Right renal cortex interstitium (tissue), 3 donors: Measurements from ENCODE around the gene LIPJ. TPM values are rescaled to one million over a fixed set of nuclear protein-coding genes. Genes with fewer than 3 reads are reported as not detected.

Source experiments
- DNase-seq, 3 donors: peaks; one replicate each; pipeline ENCODE4 v3.0.0-alpha.2; 2013; ENCODE audit warnings: low read depth in 3 of 3, low spot score in 2 of 3
- polyA plus RNA-seq, 3 donors: library from polyadenylated mRNA; unstranded; fragments of 120-200 nt; gene quantifications; one replicate each; pipeline ENCODE4 v1.2.1, GENCODE V29; 2013; ENCODE audit not compliant: insufficient read length in 3 of 3

LIPJ gene
- polyA plus RNA-seq, 3 donors: 0.10 to 0.53 (median 0.10) TPM

DNA sequence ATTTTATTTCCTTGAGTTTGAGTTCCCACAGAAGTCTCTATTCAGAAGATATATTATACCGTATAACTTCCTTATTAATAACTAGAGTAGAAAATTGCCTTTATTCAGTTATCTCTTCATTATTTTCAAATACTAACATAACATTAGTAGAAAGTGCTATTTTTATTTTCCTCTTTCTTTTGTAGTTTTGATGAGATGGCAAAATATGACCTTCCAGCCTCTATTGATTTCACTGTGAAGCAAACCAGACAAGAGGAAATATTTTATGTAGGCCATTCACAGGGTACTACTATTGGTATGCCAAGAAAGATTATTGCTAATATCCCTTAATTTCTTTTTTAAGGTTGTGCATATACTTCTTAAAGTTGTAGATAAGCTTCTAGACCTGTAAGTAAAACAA lies 7.9 kb downstream of the LIPJ start:
- DNase-seq: no peak

DNA sequence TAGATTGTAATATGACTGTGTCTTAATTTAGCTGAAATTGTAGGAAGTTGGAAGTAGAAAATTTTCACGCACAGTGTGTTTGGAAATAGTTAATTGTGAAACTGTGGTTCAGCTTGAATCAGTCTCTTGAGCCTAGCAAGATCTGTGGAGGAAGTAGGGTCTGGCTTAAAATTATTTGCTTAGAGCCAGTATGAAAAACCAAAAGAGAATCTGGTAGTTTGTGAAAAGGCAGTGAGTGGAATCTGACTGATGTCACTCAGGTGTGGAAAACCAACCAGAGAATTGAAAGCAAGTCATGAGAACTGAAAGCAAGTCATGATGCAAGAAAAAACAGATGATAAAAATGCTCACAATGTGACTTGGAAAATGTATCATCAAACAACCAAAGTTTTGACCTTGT lies 11.5 kb downstream of the LIPJ start:
- DNase-seq: no peak

DNA sequence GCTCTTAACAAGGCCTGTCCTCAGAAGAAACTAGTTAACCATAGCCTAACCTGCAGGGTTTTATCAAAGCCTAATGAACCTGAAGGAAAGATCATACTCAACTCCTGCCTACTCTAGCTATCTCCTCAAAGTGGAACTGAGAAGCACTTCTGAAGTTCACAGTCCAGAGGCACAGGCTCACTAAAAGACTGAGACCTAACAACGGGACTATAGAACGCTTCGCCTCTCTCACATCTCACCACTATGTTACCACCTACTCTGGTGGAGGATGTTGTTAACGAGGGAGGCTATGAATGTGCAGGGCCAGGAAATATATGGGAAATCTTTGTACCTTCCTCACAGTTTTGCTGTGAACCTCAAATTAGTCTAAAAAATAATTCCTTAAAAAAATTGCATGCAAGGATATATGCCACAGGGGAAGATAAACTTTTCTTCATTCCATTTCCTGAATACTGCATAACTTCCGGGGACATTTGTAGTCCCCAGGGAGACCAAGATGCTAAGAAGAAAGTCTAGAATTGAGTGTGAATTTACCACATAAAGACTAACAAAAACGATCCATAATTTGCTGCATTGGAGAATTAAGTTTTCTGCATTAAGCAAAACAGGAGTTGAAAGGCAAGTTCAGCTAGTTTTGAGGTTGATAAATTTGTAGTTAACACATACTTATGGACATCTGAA lies 21.6 kb downstream of the LIPJ start:
- DNase-seq: no peak

DNA sequence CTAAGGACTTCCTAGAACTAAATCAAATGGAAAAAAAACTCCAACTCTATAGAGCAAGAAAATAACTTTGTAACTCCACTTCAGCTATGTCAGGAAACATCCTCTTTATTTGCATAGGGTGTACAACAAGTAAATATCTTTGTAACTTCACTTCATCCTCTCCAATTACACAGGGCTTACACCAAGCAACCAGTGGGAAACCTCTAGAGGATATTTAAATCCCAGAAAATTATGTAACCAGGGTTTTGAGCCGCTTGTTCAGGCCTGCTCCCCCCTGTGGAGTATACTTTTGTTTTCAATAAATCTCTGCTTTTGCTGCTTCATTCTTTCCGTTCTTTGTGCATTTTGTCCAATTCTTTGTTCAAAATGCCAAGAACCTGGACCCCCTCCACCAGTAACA lies 22.2 kb downstream of the LIPJ start:
- DNase-seq: no peak

DNA sequence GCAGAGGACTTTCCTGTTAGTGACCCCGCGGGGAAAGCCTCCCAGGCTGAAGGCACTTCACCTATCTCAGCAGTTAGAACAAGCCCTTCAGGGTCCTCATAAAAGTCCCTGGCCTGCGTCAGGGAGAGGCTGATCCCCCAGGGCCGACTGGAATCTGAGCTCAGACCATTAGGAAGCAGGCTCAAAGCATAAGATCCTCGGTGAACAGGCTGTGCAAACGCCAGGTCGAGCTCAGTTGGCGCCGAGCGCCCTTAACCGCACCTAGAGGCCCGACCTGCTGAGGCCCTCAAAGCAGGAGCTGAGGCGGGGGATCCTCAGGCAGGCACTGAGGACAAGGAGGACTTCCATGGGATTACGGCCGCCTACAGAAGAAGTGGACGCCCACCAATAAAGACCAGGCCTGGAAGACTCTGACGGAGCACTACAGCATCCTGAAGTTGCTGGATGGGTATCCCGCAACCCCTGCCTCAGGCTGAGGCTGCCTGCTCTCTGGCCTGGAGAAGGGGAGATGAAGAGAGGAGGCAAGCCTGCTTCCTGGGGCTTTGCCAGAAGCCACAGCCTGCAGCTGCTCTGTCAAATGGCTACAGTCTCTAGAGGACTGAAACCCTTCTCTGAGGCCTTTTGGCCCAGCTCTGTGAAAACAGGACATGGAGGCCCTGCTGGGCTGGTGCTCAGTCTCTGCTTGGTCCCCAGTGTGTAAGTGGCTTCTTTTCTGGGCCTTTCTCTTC lies 29.9 kb downstream of the LIPJ start:
- no peak for DNase-seq

DNA sequence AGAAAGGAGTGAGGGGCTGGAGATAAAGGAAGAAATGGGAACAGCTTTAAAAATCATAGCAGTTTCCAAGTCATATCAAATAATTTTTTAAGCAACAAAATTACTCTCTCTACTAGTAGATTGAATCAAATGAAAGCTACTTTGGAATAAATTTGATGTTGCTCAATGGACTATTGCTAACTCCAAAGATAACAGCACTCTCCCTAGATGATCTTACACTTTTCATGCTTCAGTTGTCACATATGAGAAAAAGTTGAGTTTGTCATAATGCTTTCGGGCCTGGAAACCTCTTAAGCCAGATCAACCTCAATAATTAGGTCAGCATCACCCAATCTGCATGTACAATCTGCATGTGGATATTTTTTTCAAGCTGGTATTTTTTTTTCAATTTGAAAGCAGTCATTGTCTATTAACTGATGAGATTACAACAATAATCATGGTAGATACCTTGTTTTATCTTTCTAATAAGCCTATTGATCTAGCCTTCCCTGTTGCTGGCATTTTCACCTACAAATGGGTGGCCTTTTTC lies 31.3 kb downstream of the LIPJ start:
- DNase-seq: no peak

DNA sequence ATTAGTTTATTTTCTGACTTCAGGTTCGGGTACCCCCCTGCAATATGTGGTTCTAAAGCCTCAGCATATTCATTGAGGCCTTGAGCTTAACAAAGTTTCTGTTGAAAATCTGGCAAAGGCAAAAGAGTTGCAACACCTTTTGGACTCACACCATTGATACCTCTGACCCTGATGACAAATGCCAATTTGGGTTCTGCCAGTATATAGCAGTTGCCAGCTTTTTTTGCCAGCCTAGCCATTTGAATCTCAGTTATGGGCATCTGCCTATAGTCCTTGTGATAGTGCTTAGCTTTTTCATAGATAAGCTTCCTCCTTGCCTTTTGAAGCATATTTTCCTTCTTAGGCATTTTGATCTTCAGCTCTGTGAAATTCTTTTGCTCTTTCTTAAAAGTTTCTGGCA lies 31.9 kb downstream of the LIPJ start:
- DNase-seq: no peak

DNA sequence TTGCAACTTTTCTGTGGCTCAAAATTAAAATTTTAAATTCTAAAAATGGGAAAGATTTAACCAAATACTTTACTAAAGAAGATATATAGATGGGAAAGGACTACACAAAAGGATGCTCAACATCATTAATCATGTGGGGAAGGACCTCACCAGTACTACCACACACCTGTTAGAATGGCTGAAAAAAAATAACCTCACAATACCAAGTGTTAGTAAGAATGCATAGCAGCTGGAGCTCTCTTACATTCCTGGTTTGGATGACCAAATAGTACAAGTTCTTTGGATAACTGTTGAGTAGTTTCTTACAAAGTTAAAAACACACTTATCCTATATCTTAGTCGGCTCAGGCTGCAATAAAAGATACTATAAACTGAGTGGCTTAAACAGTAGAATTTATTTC lies 33.9 kb downstream of the LIPJ start:
- no peak for DNase-seq

DNA sequence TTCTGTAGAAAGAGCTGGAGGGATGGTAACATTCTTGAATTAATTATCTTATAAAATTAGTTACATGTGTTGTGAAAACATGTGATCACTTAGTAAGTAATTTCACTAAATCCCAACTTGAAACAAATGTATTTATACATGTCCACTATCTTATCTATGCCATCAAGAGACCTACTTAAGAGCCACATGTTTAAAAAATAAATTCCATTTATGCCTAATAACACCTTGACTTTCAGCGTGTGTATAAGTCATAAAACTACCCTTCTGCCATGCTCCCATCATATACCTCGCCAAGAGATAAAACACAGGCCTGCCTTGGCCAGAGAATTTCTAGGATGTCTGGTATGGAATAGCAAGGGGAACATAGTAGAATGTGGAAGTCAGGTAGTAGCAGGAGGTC lies 37.3 kb downstream of the LIPJ start:
- DNase-seq: no peak

DNA sequence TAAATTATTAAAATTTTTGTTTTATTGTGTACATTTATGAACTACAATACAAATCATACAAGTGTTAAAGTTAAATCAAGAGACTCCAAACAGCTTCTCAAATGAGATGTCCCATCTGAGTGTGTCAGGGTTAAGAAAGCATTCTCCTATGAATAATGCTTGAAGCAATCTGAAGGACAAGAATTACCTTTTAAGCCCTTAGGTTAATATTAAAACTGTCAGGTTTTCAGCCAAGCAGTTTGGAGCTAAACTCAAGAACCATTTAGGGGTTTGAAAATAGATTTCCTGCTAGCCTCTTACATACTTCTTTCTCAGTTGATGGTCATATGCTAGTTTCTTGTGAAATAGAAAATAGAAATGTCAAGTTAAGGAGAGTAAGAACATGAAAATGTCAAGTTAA lies 38.3 kb downstream of the LIPJ start:
- no peak for DNase-seq

DNA sequence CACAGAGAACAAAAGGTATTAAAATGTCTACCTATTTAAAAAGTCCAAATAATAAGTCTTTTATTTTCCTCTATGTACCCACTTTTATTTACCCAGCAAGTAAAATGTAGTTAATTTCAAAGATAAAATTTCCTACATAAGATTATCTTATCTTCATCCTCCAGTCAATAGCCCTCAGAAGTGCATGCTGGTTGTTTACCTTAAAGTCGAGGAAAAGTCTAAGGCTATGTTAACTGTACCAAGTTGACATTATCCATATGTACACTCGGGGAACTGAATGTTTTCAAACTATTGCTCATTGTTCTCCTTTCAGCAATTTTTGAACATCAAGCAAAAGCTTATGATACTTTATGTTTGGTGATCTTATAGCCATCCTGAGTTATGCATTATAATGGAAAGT lies 53.6 kb downstream of the LIPJ start:
- no peak for DNase-seq

DNA sequence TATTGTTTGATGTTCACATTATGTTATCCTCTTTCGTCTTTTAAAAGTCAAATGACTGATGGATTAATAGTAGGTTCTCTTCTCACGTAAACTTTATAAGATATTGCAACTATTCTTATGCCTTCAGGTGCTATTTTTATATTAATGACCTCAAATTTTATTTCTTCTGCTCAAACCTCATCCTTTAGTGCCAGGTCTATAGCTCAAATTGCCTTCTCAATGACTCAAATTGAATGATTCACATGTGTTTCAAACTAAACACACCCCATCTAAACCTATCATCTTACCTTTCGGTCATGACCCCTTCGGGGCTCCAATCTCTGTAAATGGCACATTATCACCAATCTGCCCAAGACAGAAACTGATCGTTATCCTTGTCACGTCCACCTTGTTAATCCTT lies 55.6 kb downstream of the LIPJ start:
- no peak for DNase-seq

DNA sequence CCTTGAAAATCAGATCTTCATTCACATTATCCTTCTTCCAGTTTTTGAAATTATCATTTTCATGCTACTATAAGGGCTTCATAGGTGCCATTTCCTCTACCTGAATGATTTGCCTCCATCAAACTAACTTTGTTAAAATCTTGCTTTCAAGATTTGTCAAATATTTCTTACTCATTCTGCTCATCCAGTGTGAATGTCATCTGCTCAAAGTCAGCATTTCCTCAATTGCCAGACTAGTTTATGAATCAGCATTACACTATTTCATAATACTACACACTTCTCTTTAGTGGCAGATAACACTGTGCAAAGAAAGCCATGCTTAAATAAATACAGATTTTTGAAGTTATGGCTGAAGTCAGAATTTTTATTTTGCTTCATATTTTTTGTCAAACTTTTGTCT lies 56.4 kb downstream of the LIPJ start:
- no peak for DNase-seq

DNA sequence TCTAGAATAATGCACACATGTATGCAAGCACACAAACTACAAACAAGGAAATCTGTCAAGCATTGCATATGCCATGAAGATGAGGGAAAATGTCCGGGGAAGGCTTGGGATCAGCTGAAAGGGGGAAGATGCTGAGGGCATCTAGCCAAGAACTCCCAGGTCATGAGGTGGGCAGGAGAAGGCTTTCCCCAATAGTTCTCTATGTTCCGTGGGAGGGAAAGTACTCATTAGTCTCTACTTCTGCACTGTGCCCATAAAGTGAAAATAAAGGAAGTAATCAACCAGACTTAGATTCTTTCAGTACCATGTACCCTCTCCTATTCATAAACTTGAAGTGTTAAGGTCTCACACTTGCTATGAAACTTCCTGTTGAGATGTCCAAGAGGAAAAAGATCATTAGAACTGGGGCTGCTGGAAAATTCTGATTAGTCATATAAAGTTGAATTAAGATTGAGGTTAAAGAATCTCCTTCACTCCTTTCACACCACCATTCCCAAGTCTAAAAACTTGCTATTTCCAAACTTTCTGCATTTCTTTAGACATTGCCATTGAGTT lies 60.6 kb downstream of the LIPJ start:
- no peak for DNase-seq

DNA sequence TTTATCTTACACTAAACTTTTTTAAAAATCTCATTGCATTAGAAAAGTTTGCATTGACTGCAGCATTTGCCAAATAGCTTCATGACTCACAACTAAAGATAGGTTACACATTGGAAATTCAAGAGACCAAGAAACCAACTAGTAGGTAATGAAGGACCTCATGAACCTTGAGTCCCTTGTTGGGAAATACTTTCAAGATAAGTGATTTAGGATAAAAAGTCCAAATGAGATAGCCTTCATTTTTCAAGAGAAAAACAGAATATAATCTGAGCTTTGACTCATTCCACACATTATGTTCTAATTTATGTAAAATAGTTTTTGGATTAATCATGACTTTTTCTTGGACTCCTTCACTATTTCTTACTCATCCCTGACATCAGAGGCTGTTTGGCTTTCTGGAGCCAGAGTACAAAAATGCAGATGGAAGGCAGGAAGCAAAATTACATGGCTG lies 64.6 kb downstream of the LIPJ start:
- DNase-seq: no peak

DNA sequence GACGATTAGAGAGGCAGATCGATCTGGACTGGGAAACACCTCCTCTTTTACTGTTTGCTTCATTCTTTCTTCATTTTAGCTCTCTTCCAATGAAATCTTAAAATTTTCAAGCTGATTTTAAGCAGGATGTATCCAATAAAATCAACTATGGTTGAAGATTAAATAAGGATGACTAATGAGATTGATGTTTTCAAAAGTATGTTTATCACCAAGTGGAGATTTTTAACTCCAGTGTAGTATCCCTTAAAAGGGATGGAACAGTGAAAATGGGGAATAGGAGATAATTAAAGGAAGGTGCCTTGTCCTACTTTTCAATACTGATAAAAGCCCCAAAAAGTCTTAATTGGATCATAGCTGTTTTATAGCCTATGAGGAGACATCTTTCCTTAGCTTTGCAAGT lies 66.1 kb downstream of the LIPJ start:
- no peak for DNase-seq

Other genes with a start within 250 kb of the LIPJ start
- 10 to 100 TPM; 16.5 to 17.6 (median 17.5) TPM for gene RNLS, start 3.4 kb upstream of the LIPJ start, polyA plus RNA-seq
- gene LIPF, start 77.7 kb downstream of the LIPJ start, polyA plus RNA-seq: under 1 TPM; 0.14 to 0.24 (median 0.18) TPM
- gene LIPK, start 119.5 kb downstream of the LIPJ start, polyA plus RNA-seq: not detected
- gene LIPN, start 173.3 kb downstream of the LIPJ start, polyA plus RNA-seq: not detected
- under 1 TPM in 1 of 3 donors, not detected in 2; 0.11 TPM for gene LIPM, start 216.0 kb downstream of the LIPJ start, polyA plus RNA-seq